Liver (tissue), 9 donors: ENCODE data around the gene FIGLA. TPM values are rescaled to one million over a fixed set of nuclear protein-coding genes. Genes with fewer than 3 reads are reported as not detected.

Experiments
- DNase-seq: peaks from one replicate; pipeline ENCODE4 v3.0.0-alpha.2; 2017; ENCODE audit warnings: low spot score
- H3K27ac ChIP-seq, 2 donors: one replicate each; pipeline ENCODE4 v1.7.0; 2013; ENCODE audit warnings: inconsistent platforms in 2 of 2, low read length in 2 of 2, control low read depth in 1 of 2, low read depth in 1 of 2, mild to moderate bottlenecking in 1 of 2
- H3K27me3 ChIP-seq, 4 donors: one replicate each; pipeline versions ENCODE4 v1.6.1 to v1.7.0; 2013; ENCODE audit warnings: low read length in 3 of 4, inconsistent platforms in 1 of 4, mild to moderate bottlenecking in 1 of 4, moderate library complexity in 1 of 4; ENCODE audit not compliant: control insufficient read depth in 4 of 4, insufficient read depth in 4 of 4
- H3K36me3 ChIP-seq, 4 donors: one replicate each; pipeline versions ENCODE4 v1.6.1 to v1.7.0; 2013; ENCODE audit warnings: low read length in 3 of 4, mild to moderate bottlenecking in 3 of 4, low read depth in 1 of 4, moderate library complexity in 1 of 4; ENCODE audit not compliant: control insufficient read depth in 4 of 4, insufficient read depth in 3 of 4
- H3K4me1 ChIP-seq, 4 donors: one replicate each; pipeline versions ENCODE4 v1.6.1 to v1.7.0; 2013; ENCODE audit warnings: low read length in 3 of 4, mild to moderate bottlenecking in 3 of 4, moderate library complexity in 1 of 4; ENCODE audit not compliant: control insufficient read depth in 4 of 4, insufficient read depth in 4 of 4
- H3K4me3 ChIP-seq, 3 donors: one replicate each; pipeline versions ENCODE4 v1.6.1 to v1.7.0; 2013; ENCODE audit warnings: low read length in 3 of 3, control low read depth in 1 of 3, low read depth in 1 of 3, mild to moderate bottlenecking in 1 of 3
- H3K9ac ChIP-seq, 2 donors: one replicate each; pipeline ENCODE4 v1.7.0; 2013; ENCODE audit warnings: low read length in 2 of 2, mild to moderate bottlenecking in 2 of 2, moderate library complexity in 2 of 2, control low read depth in 1 of 2, low read depth in 1 of 2
- H3K9me3 ChIP-seq, 4 donors: one replicate each; pipeline versions ENCODE4 v1.6.1 to v1.7.0; 2013; ENCODE audit warnings: low read length in 3 of 4; ENCODE audit not compliant: control insufficient read depth in 4 of 4
- EGR1 ChIP-seq, 2 donors: IDR thresholded peaks; 2 replicates each; pipeline ENCODE4 v1.6.1; 2016 to 2018; ENCODE audit warnings: antibody characterized with exemption in 2 of 2, low read depth in 2 of 2
- FOXA1 ChIP-seq: IDR thresholded peaks from 2 replicates; pipeline ENCODE4 v1.6.1; 2016; ENCODE audit warnings: antibody characterized with exemption
- FOXA2 ChIP-seq: IDR thresholded peaks from 2 replicates; pipeline ENCODE4 v1.6.1; 2016; ENCODE audit warnings: antibody characterized with exemption
- HNF4A ChIP-seq, 2 donors: conservative IDR thresholded peaks; 2 replicates each; pipeline ENCODE4 v1.6.1; 2016; ENCODE audit warnings: antibody characterized with exemption in 2 of 2, mild to moderate bottlenecking in 2 of 2
- HNF4G ChIP-seq: IDR thresholded peaks from 2 replicates; pipeline ENCODE4 v1.6.1; 2016; ENCODE audit warnings: antibody characterized with exemption
- JUND ChIP-seq, 2 donors: IDR thresholded peaks; 2 replicates each; pipeline ENCODE4 v1.6.1; 2016; ENCODE audit warnings: antibody characterized with exemption in 2 of 2
- MAX ChIP-seq: IDR thresholded peaks from 2 replicates; pipeline ENCODE4 v1.6.1; 2016; ENCODE audit warnings: antibody characterized with exemption
- NR2F2 ChIP-seq: IDR thresholded peaks from 2 replicates; pipeline ENCODE4 v1.6.1; 2016; ENCODE audit warnings: antibody characterized with exemption
- RAD21 ChIP-seq, 2 donors: IDR thresholded peaks; 2 replicates each; pipeline ENCODE4 v1.6.1; 2016; ENCODE audit warnings: antibody characterized with exemption in 2 of 2, mild to moderate bottlenecking in 2 of 2
- SP1 ChIP-seq: IDR thresholded peaks from 2 replicates; pipeline ENCODE4 v1.6.1; 2018; ENCODE audit warnings: antibody characterized with exemption, mild to moderate bottlenecking
- TAF1 ChIP-seq: conservative IDR thresholded peaks from 2 replicates; pipeline ENCODE4 v1.6.1; 2016; ENCODE audit warnings: antibody characterized with exemption, mild to moderate bottlenecking
- WGBS: extraction: QIAGEN DNeasy Blood & Tissue Kit; methylation state at CpG from one replicate; pipeline ENCODE4 v1.1.7; 2013; 5-methylcytosine and 5-hydroxymethylcytosine counted together
- polyA plus RNA-seq, 2 donors: library from polyadenylated mRNA; stranded (reverse) in 1 of 2; unstranded in 1 of 2; fragments of 200-250 nt in 1 of 2; fragments of >200 nt in 1 of 2; fragmentation: Nextera tagmentation in 1 of 2; extraction: Ambion mirVana in 1 of 2; gene quantifications; one replicate each; pipeline versions ENCODE4 v1.2.1 to v1.2.3, GENCODE V29; 2013 to 2015
- total RNA-seq, 2 donors: library from RNA; depleted of rRNA; stranded (reverse); fragments of >200 nt; gene quantifications; one replicate each; pipeline ENCODE4 v1.2.3, GENCODE V29; 2014
- TF ChIP-seq, protein P1 (sequence below): IDR thresholded peaks from 2 replicates; pipeline ENCODE4 v1.6.1; 2016; ENCODE audit warnings: antibody characterized with exemption, mild to moderate bottlenecking
- TF ChIP-seq, protein P2 (sequence below): fragments of 150-350 bp; IDR thresholded peaks from 2 replicates; pipeline ENCODE4 v1.5.1; 2017; ENCODE audit warnings: improper control_type of control experiment, low read depth, low read length; ENCODE audit not compliant: missing input control
- donor health status: healthy.
- donor health status: healthy.
- donor health status: healthy.
- donor health status: healthy.
- donor health status: healthy.

Gene FIGLA
- total and polyA plus RNA-seq, 4 donors: not detected

GRCh38 chr2:70748002-70748784, 42.2 kb downstream of the FIGLA start:
- H3K4me3 ChIP-seq: no peak overlapping the region
- 23% methylated on average over 1 of the region's 1 CpG for WGBS
- TF ChIP-seq JUND (IDR thresholded peaks at IDR 0.05): no peak
- H3K9me3 ChIP-seq: no peaks in the 10 kb centered on the region
- no peaks in the 10 kb centered on the region for H3K4me1 ChIP-seq
- H3K36me3 ChIP-seq: no peaks in the 10 kb centered on the region
- no peaks in the 10 kb centered on the region for H3K27me3 ChIP-seq
- no peak overlapping the region for H3K27ac ChIP-seq
- DNase-seq: no peak
- no peak overlapping the region for H3K9ac ChIP-seq

- no peak for TF ChIP-seq FOXA1
- TF ChIP-seq TAF1: no peak
- Histone ChIP-seq H3K4me1 (no peaks in the 10 kb centered on the region), H3K9me3 (no peaks in the 10 kb centered on the region), H3K36me3 (no peaks in the 10 kb centered on the region), H3K27me3 (no peaks in the 10 kb centered on the region), H3K4me3 (no peak overlapping the region), H3K27ac (no peak overlapping the region), H3K9ac (no peak overlapping the region)
- DNase-seq: no peak
- 90% methylated on average over 3 of the region's 3 CpGs for WGBS
Observed at GRCh38 chr2:70747284-70747683, 43.2 kb downstream of the FIGLA start.

DNA sequence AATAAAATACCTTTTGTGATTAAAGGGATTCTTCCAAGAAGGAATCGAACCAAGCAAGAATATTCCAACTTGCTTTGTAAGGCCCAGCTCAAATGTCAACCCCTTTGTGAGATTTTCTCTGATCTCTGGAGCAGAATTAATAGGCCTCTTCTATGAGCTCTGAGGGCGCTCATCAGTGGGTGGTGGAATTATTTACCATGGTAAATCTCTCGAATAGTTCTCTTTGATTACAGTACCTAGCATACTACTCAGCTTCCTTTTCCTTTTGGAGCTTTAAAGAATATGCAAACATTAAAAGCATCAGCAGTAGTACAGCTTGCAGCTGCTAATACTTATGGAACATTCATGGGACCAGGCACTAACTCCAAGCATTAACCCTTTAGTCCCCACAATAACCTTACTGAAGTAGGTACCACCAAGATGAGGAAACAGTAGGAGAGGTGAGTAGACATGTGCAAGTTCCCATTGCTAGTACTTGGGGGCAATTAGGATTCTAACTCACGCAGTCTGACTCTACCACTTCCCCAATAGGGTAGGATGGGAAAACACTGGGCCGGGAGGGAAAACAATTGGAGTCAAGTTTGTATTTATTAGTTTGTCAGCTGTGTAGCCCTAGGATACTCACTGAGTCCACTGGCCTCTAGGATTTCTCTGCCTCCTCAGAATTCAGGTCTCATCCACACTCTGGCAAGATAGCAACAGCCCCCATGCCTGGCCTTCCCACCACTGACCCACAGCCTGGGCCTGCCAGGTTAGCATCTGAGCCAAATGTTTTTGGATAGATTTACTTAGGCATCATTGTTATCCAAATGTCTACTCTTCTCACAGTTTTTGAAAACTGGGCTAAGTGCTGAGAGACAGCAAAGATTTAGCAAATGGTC, 44.1 kb downstream of the FIGLA start:
- no peak for DNase-seq
- no peak overlapping the region for H3K27ac ChIP-seq
- H3K4me1 ChIP-seq: no peaks in the 10 kb centered on the region
- TF ChIP-seq HNF4A (conservative IDR thresholded peaks at IDR 0.05): no peak
- no peak for TF ChIP-seq RAD21 (IDR thresholded peaks at IDR 0.05)
- no peak for TF ChIP-seq FOXA2
- TF ChIP-seq MAX: no peak
- TF ChIP-seq JUND (IDR thresholded peaks at IDR 0.05): no peak
- TF ChIP-seq TAF1: no peak
- no peak for TF ChIP-seq FOXA1
- TF ChIP-seq, protein P1, sequence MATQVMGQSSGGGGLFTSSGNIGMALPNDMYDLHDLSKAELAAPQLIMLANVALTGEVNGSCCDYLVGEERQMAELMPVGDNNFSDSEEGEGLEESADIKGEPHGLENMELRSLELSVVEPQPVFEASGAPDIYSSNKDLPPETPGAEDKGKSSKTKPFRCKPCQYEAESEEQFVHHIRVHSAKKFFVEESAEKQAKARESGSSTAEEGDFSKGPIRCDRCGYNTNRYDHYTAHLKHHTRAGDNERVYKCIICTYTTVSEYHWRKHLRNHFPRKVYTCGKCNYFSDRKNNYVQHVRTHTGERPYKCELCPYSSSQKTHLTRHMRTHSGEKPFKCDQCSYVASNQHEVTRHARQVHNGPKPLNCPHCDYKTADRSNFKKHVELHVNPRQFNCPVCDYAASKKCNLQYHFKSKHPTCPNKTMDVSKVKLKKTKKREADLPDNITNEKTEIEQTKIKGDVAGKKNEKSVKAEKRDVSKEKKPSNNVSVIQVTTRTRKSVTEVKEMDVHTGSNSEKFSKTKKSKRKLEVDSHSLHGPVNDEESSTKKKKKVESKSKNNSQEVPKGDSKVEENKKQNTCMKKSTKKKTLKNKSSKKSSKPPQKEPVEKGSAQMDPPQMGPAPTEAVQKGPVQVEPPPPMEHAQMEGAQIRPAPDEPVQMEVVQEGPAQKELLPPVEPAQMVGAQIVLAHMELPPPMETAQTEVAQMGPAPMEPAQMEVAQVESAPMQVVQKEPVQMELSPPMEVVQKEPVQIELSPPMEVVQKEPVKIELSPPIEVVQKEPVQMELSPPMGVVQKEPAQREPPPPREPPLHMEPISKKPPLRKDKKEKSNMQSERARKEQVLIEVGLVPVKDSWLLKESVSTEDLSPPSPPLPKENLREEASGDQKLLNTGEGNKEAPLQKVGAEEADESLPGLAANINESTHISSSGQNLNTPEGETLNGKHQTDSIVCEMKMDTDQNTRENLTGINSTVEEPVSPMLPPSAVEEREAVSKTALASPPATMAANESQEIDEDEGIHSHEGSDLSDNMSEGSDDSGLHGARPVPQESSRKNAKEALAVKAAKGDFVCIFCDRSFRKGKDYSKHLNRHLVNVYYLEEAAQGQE: no peak
- TF ChIP-seq NR2F2: no peak
- TF ChIP-seq HNF4G: no peak
- TF ChIP-seq SP1: no peak
- TF ChIP-seq, protein P2, sequence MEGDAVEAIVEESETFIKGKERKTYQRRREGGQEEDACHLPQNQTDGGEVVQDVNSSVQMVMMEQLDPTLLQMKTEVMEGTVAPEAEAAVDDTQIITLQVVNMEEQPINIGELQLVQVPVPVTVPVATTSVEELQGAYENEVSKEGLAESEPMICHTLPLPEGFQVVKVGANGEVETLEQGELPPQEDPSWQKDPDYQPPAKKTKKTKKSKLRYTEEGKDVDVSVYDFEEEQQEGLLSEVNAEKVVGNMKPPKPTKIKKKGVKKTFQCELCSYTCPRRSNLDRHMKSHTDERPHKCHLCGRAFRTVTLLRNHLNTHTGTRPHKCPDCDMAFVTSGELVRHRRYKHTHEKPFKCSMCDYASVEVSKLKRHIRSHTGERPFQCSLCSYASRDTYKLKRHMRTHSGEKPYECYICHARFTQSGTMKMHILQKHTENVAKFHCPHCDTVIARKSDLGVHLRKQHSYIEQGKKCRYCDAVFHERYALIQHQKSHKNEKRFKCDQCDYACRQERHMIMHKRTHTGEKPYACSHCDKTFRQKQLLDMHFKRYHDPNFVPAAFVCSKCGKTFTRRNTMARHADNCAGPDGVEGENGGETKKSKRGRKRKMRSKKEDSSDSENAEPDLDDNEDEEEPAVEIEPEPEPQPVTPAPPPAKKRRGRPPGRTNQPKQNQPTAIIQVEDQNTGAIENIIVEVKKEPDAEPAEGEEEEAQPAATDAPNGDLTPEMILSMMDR: no peak
- no peak for TF ChIP-seq EGR1 (IDR thresholded peaks at IDR 0.05; ENCODE audit: low read depth in 2 of 2)
- WGBS: 74% methylated on average over 5 of the region's 5 CpGs
- no peak overlapping the region for H3K4me3 ChIP-seq
- no peaks in the 10 kb centered on the region for H3K27me3 ChIP-seq
- H3K9me3 ChIP-seq: no peaks in the 10 kb centered on the region
- H3K9ac ChIP-seq: no peak overlapping the region
- no peaks in the 10 kb centered on the region for H3K36me3 ChIP-seq
